ENCODE results near the gene CLDN34. TPM values are rescaled to one million over a fixed set of nuclear protein-coding genes. Genes with fewer than 3 reads are reported as not detected.

Gene CLDN34
- total RNA-seq, 6 experiments from 2014 or later: 0.22 to 0.39 TPM; not detected in 4

DNA sequence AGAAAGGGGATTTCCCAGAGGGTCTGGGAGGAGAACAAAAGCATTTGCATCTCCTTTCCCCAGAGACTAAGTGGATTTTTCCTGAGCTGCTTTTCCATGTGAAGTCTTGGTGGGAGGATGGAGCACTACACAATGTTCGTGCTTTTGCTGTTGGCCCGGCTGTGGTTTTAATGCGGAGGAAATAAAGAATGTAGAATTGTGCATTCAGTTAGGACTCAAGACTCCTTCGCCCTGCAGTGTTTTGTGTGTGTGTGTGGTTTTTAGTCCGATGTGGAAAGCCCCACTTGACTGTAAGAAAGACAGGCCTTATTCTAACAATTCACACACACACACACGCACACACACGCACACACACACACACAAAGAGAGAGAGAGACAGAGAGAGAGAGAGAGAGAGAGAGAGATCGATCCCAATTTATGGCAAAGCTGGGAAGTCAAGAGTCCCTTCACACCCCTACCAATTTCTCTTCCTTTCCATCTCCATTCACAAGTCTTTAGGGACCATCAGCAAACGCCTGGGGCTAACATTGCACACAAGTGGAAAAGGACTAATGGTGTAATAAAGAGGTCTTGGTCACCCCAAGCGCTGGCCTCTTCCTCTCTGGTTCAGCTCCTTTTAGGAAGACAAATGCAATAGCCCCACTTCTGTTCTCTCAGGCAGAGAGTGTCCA lies 44.2 kb downstream of the CLDN34 start:
- H3K4me3 ChIP-seq: no peak overlapping the region
- H3K27ac ChIP-seq: no peak overlapping the region
- no peak for ATAC-seq
- H3K4me1 ChIP-seq: no peaks in the 10 kb centered on the region
- 37% methylated on average over 10 of the region's 10 CpGs for WGBS (ENCODE audit: insufficient coverage, low coverage, low lambda C conversion rate, missing lambda C conversion rate)
- no peak for DNase-seq
- no peaks in the 10 kb centered on the region for H3K27me3 ChIP-seq
- TF ChIP-seq, protein P1, sequence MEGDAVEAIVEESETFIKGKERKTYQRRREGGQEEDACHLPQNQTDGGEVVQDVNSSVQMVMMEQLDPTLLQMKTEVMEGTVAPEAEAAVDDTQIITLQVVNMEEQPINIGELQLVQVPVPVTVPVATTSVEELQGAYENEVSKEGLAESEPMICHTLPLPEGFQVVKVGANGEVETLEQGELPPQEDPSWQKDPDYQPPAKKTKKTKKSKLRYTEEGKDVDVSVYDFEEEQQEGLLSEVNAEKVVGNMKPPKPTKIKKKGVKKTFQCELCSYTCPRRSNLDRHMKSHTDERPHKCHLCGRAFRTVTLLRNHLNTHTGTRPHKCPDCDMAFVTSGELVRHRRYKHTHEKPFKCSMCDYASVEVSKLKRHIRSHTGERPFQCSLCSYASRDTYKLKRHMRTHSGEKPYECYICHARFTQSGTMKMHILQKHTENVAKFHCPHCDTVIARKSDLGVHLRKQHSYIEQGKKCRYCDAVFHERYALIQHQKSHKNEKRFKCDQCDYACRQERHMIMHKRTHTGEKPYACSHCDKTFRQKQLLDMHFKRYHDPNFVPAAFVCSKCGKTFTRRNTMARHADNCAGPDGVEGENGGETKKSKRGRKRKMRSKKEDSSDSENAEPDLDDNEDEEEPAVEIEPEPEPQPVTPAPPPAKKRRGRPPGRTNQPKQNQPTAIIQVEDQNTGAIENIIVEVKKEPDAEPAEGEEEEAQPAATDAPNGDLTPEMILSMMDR (IDR thresholded peaks at IDR 0.05): no peak
- no peak for TF ChIP-seq POLR2A (IDR thresholded peaks at IDR 0.05)
- intact Hi-C loops (cut with DNase I): no loop called here
- H3K36me3 ChIP-seq: no peaks in the 10 kb centered on the region
- no peaks in the 10 kb centered on the region for H3K9me3 ChIP-seq

DNA sequence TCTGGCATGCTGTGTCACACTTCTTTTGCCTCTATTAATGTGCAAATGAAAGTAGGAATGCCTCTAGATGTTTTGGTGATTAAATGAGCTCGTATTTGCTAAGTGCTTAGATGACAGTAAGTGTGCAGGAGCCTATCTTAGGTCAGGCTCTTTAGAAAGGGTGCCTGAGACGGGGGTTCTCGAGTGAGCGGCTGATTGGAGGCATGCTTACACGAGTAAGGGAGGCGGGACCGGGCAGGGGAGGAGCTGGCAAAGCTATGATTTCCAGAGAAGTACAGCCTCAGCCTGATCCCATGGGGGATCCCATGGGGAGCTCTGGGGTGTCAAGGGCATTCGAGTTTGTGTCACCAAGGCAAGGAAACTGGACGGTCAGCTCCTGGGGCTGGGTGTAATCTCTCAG lies 44.8 kb downstream of the CLDN34 start:
- no peak for TF ChIP-seq POLR2A (IDR thresholded peaks at IDR 0.05)
- TF ChIP-seq, protein P1 (IDR thresholded peaks at IDR 0.05): no peak
- ATAC-seq (no peak), DNase-seq (no peak)
- H3K4me1 ChIP-seq: no peaks in the 10 kb centered on the region
- no peaks in the 10 kb centered on the region for H3K36me3 ChIP-seq
- no peaks in the 10 kb centered on the region for H3K9me3 ChIP-seq
- no peaks in the 10 kb centered on the region for H3K27me3 ChIP-seq
- 22% methylated on average over 5 of the region's 9 CpGs for WGBS (ENCODE audit: insufficient coverage, low coverage, low lambda C conversion rate, missing lambda C conversion rate)
- H3K27ac ChIP-seq: no peak overlapping the region
- no peak overlapping the region for H3K4me3 ChIP-seq
- intact Hi-C loops (cut with DNase I): no loop called here

DNA sequence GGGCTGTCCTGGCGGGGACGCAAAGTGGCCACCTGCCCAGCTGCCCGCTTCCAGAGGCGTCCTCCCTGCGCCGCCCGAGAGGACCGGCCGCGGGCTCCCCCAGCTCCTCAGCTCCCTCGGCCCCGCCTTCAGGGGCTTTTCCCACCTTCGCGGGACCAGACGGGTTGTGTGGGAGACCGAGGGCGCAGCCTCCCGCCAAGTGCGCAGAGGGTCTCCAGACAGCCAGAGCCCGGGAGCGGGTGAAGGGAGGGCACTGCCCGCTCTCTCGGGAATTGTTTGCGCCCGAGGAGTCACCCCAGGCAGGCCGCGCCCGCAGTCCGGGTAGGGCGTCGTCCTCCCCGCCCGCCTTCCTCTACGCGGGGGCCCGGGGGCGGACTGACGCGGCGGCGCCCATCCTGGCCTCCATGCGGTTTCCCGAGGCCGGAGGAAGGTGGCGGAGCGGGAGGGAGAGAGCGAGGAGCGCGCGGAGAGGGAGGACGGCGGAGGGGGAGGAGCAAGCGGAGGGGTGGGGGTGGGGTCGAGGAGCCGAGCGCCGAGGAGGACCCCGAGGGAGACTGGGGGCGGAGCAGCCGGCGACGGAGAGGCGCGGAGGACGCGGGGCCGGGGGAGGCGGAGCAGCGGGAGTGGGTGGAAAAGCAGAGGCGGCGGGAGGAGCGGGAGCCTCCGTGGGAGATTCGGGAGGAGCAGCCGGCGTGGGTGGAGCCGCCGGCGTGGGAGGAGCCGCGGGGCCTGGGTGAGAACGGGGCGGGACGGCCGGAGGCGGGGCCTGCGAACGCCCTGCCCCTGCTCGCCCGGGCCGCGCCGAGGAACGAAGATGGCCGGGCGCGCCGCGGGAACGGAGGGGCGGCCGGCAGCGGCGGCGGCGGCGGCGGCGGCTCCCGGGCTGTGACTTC lies 47.5 kb downstream of the CLDN34 start:
- no peaks in the 10 kb centered on the region for H3K9me3 ChIP-seq
- H3K36me3 ChIP-seq: no peaks in the 10 kb centered on the region
- DNase-seq (peak; percentile 92 to 93 (median 93)), ATAC-seq (peak; percentile 94 to 97 (median 96))
- peak; percentile 56 for TF ChIP-seq POLR2A (IDR thresholded peaks at IDR 0.05)
- TF ChIP-seq, protein P1 (IDR thresholded peaks at IDR 0.05): no peak
- WGBS (ENCODE audit: insufficient coverage, low coverage, low lambda C conversion rate, missing lambda C conversion rate): 25% methylated on average over 78 of the region's 110 CpGs
- no peaks in the 10 kb centered on the region for H3K4me1 ChIP-seq
- intact Hi-C loops (cut with DNase I): no loop called here
- peak overlapping the region; percentile 58 to 65 (median 59) for H3K4me3 ChIP-seq
- peak overlapping the region; percentile 66 to 73 (median 69) for H3K27ac ChIP-seq
- H3K27me3 ChIP-seq: no peaks in the 10 kb centered on the region

DNA sequence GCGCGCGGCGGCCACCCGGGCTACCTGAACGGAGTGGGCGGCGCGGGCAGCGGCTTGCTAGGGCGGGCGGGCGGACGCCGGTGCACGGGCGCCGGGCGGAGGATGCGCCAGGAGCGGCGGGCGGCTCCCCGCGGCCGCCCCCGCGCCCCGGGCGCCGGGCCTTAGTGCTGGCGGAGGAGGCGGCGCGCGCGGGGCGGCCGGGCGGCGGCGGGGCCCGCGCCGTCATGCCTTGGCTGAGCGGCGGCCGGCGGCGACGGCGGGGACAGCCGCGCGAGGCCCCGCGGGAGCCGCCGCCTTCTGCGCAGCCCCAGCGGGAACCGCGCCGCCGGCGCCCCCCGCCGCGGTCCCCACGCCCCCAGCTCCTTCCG lies 48.2 kb downstream of the CLDN34 start:
- Histone ChIP-seq H3K9me3 (no peaks in the 10 kb centered on the region), H3K36me3 (no peaks in the 10 kb centered on the region), H3K4me3 (peak overlapping the region in 2 of 3 donors; percentile 16 to 65), H3K27me3 (no peaks in the 10 kb centered on the region), H3K27ac (no peak overlapping the region), H3K4me1 (no peaks in the 10 kb centered on the region)
- TF ChIP-seq, protein P1 (IDR thresholded peaks at IDR 0.05): no peak
- no peak for TF ChIP-seq POLR2A (IDR thresholded peaks at IDR 0.05)
- intact Hi-C loops (cut with DNase I): no loop called here
- DNase-seq: no peak
- no CpG with 5 or more reads among the region's 71 CpGs for WGBS (ENCODE audit: insufficient coverage, low coverage, low lambda C conversion rate, missing lambda C conversion rate)
- ATAC-seq: no peak
